ENCODE data around the gene PPP1R8. TPM values are rescaled to one million over a fixed set of nuclear protein-coding genes. Genes with fewer than 3 reads are reported as not detected.

Gene PPP1R8
- total and polyA plus RNA-seq, 9 of the 15 experiments (the other 6 are each of a cell fraction or from before 2014, with no cell fraction given) = 16.2 to 107 (median 75.3) TPM

DNA sequence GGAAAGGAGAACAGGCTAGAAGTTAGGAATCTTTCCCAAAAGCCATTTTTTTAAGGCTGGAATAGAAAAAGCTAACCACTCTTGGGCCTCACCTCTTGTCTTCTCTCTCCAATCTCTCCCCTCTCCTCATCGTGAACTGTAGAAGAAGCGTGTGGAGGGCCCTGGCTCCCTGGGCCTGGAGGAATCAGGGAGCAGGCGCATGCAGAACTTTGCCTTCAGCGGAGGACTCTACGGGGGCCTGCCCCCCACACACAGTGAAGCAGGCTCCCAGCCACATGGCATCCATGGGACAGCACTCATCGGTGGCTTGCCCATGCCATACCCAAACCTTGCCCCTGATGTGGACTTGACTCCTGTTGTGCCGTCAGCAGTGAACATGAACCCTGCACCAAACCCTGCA is 19.4 kb downstream of the PPP1R8 start (continued):
- TF ChIP-seq RBM14 (IDR thresholded peaks at IDR 0.05; ENCODE audit: borderline replicate concordance, insufficient read depth, low read depth, low read length) = no peak
- TF ChIP-seq NFIX (CRISPR knock-in tag; IDR thresholded peaks at IDR 0.05; ENCODE audit: low read depth) = no peak
- no peak for TF ChIP-seq MED1 (CRISPR knock-in tag; IDR thresholded peaks at IDR 0.05; ENCODE audit: borderline replicate concordance)

- no peak overlapping the region for H2AFZ ChIP-seq (ENCODE audit: low read depth, low read length)
- H3K9me3 ChIP-seq (replicated peaks; ENCODE audit: control insufficient read depth, insufficient read depth, low read depth, low read length) = no peaks in the 10 kb centered on the region
- FAIRE-seq = no peak
- H3K27me3 ChIP-seq (ENCODE audit: control insufficient read depth in 2 of 2, insufficient read depth in 2 of 2, low read length in 2 of 2) = no peaks in the 10 kb centered on the region
- H3K4me1 ChIP-seq (replicated peaks in 1 of 2; ENCODE audit: control insufficient read depth in 2 of 2, insufficient read depth in 2 of 2, low read length in 2 of 2) = peaks cover 5 to 13% of the 10 kb centered on the region in 2 experiments; a peak in 4 of 5 replicates
- ChIA-PET POLR2A (no interaction called here), CTCF (ENCODE audit: low intra/inter-chr PET ratio) (no interaction called here)
- H3K9me1 ChIP-seq (ENCODE audit: control insufficient read depth, insufficient read depth, low read length) = no peaks in the 10 kb centered on the region
- 87% methylated on average over 6 of the region's 6 CpGs for WGBS (ENCODE audit: insufficient coverage, low coverage, missing lambda C conversion rate)
- no peaks in the 10 kb centered on the region for H3K79me2 ChIP-seq (ENCODE audit: control insufficient read depth, insufficient read depth, low read length)
- no peak overlapping the region for H3K9ac ChIP-seq (ENCODE audit: insufficient read depth in 1 of 2, low read depth in 2 of 2, low read length in 2 of 2)
- H3K4me2 ChIP-seq (ENCODE audit: insufficient read depth, low read length) = no peak overlapping the region
- BruUV-seq (replicated peaks) = no TSS peak
- H3K36me3 ChIP-seq (ENCODE audit: control insufficient read depth, insufficient read depth, low read length) = peaks cover 18% of the 10 kb centered on the region
- no peak overlapping the region for H3K4me3 ChIP-seq
- intact Hi-C loops (cut with micrococcal nuclease) = loop anchor here (5.0 kb wide), 2 partner anchors 82 to 1022 kb away; no protein-coding TSS in a partner anchor
- H4K20me1 ChIP-seq (replicated peaks; ENCODE audit: control insufficient read depth, insufficient read depth, low read length) = no peaks in the 10 kb centered on the region; the same call in 1 of the 2 replicates
- no peak for ATAC-seq
- in situ Hi-C loops (cut with MboI) = no loop called here
- no peak for DNase-seq (ENCODE audit: extremely low read depth in 1 of 4, low spot score in 3 of 4)
- no peak overlapping the region for H3K27ac ChIP-seq (ENCODE audit: extremely low read depth, low read depth, low read length)
- TF ChIP-seq KLF1 (tag; IDR thresholded peaks at IDR 0.05) (no peak), HDAC2 (IDR thresholded peaks at IDR 0.05) (peak; percentile 37; the same call in 1 of the 2 replicates), ZSCAN32 (CRISPR knock-in tag; IDR thresholded peaks at IDR 0.05) (no peak), CBFA2T2 (conservative IDR thresholded peaks at IDR 0.05) (no peak), BCOR (IDR thresholded peaks at IDR 0.05) (peak; percentile 94), E2F6 (IDR thresholded peaks at IDR 0.05; ENCODE audit: borderline replicate concordance in 1 of 2, extremely low read depth in 1 of 2, insufficient read depth in 1 of 2, insufficient read length in 1 of 2, low read depth in 1 of 2, low read length in 1 of 2, poor library complexity in 1 of 2, severe bottlenecking in 1 of 2) (no peak), NFRKB (IDR thresholded peaks at IDR 0.05; ENCODE audit: low read depth) (no peak), KDM4B (IDR thresholded peaks at IDR 0.05; ENCODE audit: borderline replicate concordance in 2 of 2, low read depth in 1 of 2) (no peak), CTBP1 (IDR thresholded peaks at IDR 0.05; ENCODE audit: borderline replicate concordance) (no peak), ZNF778 (CRISPR knock-in tag; IDR thresholded peaks at IDR 0.05) (no peak)
- TF ChIP-seq, protein P1, sequence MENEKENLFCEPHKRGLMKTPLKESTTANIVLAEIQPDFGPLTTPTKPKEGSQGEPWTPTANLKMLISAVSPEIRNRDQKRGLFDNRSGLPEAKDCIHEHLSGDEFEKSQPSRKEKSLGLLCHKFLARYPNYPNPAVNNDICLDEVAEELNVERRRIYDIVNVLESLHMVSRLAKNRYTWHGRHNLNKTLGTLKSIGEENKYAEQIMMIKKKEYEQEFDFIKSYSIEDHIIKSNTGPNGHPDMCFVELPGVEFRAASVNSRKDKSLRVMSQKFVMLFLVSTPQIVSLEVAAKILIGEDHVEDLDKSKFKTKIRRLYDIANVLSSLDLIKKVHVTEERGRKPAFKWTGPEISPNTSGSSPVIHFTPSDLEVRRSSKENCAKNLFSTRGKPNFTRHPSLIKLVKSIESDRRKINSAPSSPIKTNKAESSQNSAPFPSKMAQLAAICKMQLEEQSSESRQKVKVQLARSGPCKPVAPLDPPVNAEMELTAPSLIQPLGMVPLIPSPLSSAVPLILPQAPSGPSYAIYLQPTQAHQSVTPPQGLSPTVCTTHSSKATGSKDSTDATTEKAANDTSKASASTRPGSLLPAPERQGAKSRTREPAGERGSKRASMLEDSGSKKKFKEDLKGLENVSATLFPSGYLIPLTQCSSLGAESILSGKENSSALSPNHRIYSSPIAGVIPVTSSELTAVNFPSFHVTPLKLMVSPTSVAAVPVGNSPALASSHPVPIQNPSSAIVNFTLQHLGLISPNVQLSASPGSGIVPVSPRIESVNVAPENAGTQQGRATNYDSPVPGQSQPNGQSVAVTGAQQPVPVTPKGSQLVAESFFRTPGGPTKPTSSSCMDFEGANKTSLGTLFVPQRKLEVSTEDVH (IDR thresholded peaks at IDR 0.05; ENCODE audit: low read depth, partially characterized antibody) = no peak
- TF ChIP-seq, protein P2, sequence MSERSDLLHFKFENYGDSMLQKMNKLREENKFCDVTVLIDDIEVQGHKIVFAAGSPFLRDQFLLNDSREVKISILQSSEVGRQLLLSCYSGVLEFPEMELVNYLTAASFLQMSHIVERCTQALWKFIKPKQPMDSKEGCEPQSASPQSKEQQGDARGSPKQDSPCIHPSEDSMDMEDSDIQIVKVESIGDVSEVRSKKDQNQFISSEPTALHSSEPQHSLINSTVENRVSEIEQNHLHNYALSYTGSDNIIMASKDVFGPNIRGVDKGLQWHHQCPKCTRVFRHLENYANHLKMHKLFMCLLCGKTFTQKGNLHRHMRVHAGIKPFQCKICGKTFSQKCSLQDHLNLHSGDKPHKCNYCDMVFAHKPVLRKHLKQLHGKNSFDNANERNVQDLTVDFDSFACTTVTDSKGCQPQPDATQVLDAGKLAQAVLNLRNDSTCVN (CRISPR knock-in tag; IDR thresholded peaks at IDR 0.05) = no peak
Measured at GRCh38 chr1:27855085-27855484, 24.5 kb downstream of the PPP1R8 start.

Data from K562 (cell line).